BE2C (cell line): Measurements from ENCODE around the gene NFIC.
"Not testable (repeated sequence)": the region's sequence is repeated elsewhere in the genome, so short reads cannot be mapped to it uniquely, and the experiment has no call there.

Source experiments
- DNase-seq: peaks from one replicate; pipeline ENCODE4 v3.0.0-alpha.2; 2020
- H3K27me3 ChIP-seq: fragments of 250-450 bp; sonication (Bioruptor Pico); 2 replicates; pipeline ENCODE4 v1.5.1; 2020; ENCODE audit warnings: mild to moderate bottlenecking
- H3K36me3 ChIP-seq: fragments of 250-450 bp; sonication (Bioruptor Pico); 2 replicates; pipeline ENCODE4 v1.5.1; 2020; ENCODE audit warnings: mild to moderate bottlenecking
- H3K4me1 ChIP-seq: fragments of 250-450 bp; sonication (Bioruptor Pico); 2 replicates; pipeline ENCODE4 v1.5.1; 2020
- H3K4me3 ChIP-seq: 2 replicates; pipeline ENCODE4 v1.5.1; 2011; ENCODE audit warnings: low read depth, low read length
- H3K9me3 ChIP-seq: fragments of 250-450 bp; sonication (Bioruptor Pico); 2 replicates; pipeline ENCODE4 v1.5.1; 2020
- TF ChIP-seq, protein P1 (sequence below): IDR thresholded peaks from 2 replicates; pipeline ENCODE4 v1.5.1; 2012; ENCODE audit warnings: mild to moderate bottlenecking, low read depth, low read length

The NFIC gene

DNA sequence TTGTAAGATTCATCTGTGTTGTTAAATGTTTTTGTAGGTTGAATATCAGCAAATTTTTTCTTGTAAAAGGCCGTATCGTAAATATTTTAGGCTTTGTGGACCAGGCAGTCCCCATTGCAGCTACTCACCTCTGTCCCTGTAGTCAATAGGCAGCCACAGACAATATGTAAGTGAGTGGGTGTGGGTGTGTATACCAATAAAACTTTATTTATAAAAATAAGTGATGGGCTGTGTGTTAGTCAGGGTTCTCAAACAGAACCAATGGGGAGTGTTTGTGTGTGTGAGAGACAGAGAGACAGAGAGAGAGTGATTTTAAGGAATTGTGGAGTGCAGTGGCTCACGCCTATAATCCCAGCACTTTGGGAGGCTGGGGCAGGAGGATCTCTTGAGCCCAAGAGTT lies 37.6 kb upstream of the NFIC start:
- TF ChIP-seq, protein P1, sequence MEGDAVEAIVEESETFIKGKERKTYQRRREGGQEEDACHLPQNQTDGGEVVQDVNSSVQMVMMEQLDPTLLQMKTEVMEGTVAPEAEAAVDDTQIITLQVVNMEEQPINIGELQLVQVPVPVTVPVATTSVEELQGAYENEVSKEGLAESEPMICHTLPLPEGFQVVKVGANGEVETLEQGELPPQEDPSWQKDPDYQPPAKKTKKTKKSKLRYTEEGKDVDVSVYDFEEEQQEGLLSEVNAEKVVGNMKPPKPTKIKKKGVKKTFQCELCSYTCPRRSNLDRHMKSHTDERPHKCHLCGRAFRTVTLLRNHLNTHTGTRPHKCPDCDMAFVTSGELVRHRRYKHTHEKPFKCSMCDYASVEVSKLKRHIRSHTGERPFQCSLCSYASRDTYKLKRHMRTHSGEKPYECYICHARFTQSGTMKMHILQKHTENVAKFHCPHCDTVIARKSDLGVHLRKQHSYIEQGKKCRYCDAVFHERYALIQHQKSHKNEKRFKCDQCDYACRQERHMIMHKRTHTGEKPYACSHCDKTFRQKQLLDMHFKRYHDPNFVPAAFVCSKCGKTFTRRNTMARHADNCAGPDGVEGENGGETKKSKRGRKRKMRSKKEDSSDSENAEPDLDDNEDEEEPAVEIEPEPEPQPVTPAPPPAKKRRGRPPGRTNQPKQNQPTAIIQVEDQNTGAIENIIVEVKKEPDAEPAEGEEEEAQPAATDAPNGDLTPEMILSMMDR, result no peak
- Histone ChIP-seq H3K9me3 (no peaks in the 10 kb centered on the region), H3K4me1 (no peaks in the 10 kb centered on the region), H3K36me3 (no peaks in the 10 kb centered on the region), H3K4me3 (no peak overlapping the region), H3K27me3 (peaks cover 7% of the 10 kb centered on the region; the same call in 1 of the 2 replicates)
- DNase-seq, result no peak

DNA sequence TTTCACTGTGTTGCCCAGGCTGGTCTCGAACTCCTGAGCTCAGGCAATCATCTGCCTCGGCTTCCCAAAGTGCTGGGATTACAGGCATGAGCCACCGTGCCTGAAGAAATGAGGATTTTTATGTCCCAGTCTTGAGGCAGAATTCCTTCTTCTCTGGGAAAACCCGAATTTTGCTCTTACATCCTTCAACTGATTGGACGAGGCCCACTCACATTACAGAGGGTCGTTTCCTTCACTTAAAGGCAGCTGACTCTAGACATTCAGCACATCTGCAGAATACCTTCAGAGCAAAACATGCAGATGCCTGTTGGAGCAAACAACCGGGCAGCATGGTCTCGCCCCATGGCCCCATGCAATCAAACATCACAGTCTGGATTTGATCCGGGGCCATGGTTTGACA lies 36.3 kb upstream of the NFIC start:
- Histone ChIP-seq H3K27me3 (peaks cover 7% of the 10 kb centered on the region; the same call in 1 of the 2 replicates), H3K4me3 (no peak overlapping the region)
- TF ChIP-seq, protein P1, result no peak

DNA sequence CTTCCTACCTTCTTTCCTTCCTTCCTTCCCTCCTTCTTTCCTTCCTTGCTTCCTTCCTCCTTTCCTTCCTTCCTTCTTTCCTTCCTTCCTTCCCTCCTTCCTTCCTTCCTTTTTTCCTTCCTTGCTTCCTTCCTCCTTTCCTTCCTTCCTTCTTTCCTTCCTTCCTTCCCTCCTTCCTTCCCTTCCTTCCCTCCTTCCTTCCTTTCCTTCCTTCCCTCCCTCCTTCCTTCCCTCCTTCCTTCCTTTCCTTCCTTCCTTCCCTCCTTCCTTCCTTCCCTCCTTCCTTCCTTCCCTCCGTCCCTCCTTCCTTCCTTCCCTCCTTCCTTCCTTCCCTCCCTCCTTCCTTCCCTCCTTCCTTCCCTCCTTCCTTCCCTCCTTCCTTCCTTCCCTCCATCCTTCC lies 34.2 kb upstream of the NFIC start:
- not testable (repeated sequence) for H3K36me3 ChIP-seq, H3K27me3 ChIP-seq, H3K4me1 ChIP-seq, H3K4me3 ChIP-seq, DNase-seq, H3K9me3 ChIP-seq

More for the DNA sequence above, 36.3 kb upstream of the NFIC start:
- no peaks in the 10 kb centered on the region for H3K4me1 ChIP-seq
- no peaks in the 10 kb centered on the region for H3K9me3 ChIP-seq
- H3K36me3 ChIP-seq, result no peaks in the 10 kb centered on the region
- DNase-seq, result no peak

DNA sequence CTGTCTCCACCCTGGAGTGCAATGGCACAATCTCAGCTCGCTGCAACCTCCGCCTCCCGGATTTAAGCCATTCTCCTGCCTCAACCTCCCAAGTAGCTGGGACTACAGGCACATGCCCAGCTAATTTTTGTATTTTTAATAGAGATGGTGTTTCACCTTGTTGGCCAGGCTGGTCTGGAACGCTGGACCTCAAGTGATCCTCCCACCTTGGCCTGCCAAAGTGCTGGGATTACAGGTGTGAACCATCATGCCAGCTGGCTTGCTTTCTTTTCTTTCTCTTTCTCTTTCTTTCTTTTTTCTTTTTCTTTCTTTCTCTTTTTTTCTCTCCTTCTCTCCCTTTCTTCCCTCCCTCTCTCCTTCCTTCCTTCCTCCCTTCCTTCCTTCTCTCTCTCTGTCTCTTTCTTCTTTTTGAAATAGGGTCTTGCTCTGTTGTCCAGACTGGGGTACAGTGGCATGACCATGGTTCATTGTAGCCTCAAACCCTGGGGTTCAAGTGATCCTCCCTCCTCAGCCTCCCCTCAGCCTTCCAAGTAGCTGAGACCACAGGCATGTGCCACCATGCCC lies 33.3 kb upstream of the NFIC start:
- TF ChIP-seq, protein P1, result no peak
- Histone ChIP-seq H3K27me3 (peaks cover 7% of the 10 kb centered on the region; the same call in 1 of the 2 replicates), H3K36me3 (no peaks in the 10 kb centered on the region), H3K4me3 (no peak overlapping the region), H3K9me3 (no peaks in the 10 kb centered on the region), H3K4me1 (no peaks in the 10 kb centered on the region)
- no peak for DNase-seq

DNA sequence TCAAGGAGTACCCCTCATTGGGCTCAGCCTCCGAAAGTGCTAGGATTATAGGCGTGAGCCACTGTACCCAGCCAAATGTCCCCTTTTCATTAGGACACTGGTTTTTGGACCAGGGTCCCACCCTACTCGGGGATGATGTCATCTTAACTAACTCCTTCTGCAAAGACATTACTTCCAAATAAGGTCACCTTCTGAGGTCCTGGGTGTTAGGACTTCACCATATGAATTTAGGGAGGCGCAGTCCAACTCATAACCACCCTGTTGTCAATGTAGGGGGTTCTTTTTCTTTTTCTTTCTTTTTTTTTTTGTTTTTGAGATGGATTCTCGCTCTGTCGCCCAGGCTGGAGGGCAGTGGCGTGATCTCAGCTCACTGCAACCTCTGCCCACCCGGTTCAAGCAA lies 32.7 kb upstream of the NFIC start:
- Histone ChIP-seq H3K36me3 (no peaks in the 10 kb centered on the region), H3K4me1 (no peaks in the 10 kb centered on the region), H3K27me3 (peaks cover 7% of the 10 kb centered on the region; the same call in 1 of the 2 replicates), H3K9me3 (no peaks in the 10 kb centered on the region), H3K4me3 (no peak overlapping the region)
- TF ChIP-seq, protein P1, result no peak
- DNase-seq, result no peak

DNA sequence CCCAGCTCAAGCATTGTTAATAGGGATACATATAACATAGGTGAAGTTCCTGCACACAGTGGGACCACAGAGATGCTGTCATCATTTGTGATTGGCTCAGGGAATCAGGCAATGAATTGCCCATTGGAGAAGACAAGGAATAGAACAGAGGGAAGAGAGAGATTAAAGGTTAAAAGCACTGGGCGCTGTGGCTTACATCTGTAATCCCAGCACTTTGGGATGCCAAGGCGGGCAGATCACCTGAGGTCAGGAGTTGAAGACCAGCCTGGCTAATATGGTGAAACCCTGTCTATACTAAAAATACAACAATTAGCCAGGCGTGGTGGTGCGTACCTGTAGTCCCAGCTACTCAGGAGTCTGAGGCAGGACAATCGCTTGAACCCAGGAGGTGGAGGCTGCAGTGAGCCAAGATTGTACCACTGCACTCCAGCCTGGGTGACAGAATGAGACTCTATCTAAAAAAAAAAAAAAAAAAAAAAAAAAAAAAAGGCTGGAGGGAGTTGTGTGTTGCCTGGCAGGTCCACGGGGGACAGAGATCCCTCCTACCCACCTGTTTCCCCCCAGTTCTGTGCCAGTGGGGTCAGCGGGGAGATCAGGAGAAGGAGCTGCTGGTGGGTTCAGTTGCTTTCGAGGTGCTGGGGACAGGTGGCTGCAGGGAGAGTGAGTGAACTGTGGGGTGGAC lies 31.5 kb upstream of the NFIC start:
- H3K27me3 ChIP-seq, H3K4me1 ChIP-seq, DNase-seq, H3K36me3 ChIP-seq, H3K4me3 ChIP-seq, H3K9me3 ChIP-seq: not testable (repeated sequence)
